HS-5 (cell line): ENCODE measurements around the gene DMRTC2.
A peak's percentile ranks its signal among the peaks of the same experiment; 100 is the strongest.

Experiments used
- DNase-seq: peaks from one replicate; pipeline ENCODE4 v3.0.0-alpha.2; 2012; ENCODE audit warnings: low read depth

The DMRTC2 gene

DNA sequence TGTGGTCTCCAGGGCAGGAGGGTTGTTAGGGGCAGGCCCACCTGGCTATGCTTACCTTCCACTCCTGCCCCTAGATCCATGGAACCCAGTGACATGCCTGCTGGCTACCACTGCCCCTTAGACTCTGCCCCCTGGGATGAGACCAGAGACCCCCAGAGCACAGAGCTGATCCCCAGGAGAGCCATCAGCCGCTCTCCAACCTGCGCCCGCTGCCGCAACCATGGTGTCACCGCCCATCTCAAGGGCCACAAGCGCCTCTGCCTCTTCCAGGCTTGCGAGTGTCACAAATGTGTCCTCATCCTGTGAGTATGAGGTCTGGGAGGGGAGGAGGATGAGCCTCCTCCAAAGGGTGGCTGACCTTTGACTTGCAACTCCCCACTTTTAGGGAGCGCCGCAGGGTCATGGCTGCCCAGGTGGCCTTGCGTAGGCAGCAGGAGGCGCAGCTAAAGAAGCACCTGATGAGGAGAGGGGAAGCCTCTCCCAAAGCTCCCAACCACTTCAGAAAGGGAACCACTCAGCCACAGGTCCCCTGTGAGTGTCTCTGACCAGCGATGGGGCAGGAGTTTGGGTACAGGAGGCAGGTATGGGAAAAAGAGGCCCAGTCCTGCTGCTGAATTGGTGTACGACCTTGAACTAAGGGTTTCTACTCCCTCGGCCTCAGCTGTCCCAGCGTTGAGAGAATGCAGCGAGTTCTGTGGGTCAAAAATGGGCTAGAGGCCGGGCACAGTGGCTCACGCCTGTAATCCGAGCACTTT lies 2.7 kb downstream of the DMRTC2 start:
- no peak for DNase-seq

DNA sequence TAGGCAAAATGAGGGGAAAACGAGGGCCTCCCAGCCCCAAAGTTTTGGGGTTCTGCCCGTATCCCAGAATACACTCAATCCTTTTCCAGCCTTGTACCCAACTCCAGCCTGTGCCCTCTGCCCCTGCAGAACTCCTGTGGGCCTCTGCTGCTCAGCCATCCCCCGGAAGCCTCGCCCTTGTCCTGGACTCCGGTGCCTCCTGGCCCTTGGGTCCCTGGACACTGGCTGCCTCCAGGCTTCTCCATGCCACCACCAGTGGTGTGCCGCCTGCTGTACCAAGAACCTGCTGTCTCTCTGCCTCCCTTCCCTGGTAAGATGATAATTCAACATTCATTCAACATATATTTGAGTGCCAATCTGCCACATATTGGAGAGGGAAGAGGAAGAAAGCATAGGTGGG lies 3.8 kb downstream of the DMRTC2 start:
- DNase-seq: no peak

DNA sequence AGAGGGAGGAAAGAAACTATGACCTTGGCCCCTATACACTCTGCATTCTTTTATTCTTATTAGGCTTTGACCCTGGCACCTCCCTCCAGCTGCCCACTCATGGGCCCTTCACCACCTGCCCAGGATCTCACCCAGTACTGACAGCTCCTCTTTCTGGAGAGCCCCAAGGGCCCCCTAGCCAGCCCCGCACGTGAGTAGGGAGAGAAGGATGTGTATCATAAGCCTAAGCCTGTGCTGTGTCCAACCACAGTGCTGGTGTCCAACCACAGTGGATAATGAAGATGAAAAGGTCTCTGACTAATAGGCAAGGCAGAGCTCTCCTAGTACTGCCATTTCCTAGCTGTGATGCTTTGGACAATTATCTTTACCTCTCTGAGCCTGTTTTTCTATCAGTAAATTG lies 4.2 kb downstream of the DMRTC2 start:
- DNase-seq: no peak

DNA sequence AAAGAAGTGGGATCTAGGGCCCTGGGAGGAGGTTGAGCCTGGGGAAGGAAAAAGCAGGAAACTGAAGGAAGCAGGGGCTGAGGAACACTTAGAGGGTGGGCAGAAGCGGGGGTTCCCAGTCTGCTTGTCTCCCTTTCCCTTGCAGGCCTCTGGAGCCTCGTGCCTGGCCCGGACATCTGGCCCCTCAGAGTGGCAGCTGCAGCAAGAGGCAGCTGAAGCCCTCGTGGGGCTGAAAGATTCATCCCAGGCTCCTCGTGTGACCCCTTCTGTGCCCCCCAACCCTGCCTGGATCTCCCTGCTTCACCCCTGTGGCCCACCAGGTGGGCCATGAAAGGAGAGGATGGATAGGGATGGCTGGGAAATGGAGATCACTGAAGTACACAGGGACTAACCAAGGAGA lies 5.5 kb downstream of the DMRTC2 start:
- no peak for DNase-seq

DNA sequence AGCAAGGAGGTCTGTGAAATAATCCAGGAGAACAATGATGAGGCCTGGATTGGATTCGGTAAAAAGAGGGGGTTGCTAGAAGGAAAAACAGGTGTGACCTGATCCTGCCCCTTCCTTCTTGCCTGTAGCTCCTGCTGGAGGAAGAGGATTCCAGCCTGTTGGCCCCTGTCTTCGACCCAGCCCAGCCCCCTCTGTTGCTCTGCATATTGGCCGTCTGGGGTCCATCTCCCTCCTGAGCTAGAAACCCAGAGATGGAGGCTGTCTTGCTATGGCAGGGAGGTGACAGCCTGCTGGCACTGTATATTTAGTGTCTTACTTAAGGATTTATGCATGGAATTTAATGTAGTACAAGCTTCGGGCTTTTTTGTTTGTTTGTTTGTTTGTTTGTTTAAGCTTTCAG lies 6.6 kb downstream of the DMRTC2 start:
- no peak for DNase-seq

DNA sequence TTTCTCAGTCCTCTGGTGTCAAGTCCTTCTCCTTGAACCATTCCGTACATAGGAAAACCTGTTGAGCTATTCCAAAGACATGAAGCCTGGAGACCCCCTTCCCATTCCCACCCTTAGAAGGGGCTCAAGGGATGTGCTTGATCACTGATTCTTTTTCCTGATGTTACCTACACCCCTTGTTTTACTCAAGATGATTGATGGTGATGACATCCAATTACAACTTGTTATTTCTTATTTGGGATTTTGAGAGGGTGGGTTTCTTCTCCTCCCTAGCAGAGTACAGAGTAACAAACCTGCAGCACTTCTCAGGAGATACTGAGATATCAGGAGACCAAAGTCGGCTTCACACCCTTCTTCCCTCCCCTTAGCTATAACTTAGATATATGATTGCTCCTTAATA lies 8.5 kb downstream of the DMRTC2 start:
- no peak for DNase-seq

DNA sequence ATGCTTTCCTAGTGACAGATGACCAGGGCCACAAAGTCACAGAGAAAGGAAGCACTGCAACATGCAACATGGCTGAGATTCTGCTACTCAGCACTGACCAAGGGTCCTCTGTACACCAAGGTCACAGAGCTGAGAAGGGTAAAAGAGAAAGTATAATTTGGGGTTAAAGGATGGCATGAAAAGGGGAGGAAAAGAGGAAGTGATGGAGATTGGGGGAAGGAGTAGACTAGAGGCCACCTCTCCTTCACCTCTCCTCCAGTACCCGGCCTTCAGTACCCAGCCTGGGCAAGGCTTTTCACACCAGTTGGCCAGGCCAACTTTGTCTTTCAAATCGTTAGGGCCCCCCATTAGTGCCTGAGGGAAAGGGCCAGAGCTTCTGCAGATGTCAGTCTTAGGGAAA lies 8.9 kb downstream of the DMRTC2 start:
- DNase-seq: no peak

DNA sequence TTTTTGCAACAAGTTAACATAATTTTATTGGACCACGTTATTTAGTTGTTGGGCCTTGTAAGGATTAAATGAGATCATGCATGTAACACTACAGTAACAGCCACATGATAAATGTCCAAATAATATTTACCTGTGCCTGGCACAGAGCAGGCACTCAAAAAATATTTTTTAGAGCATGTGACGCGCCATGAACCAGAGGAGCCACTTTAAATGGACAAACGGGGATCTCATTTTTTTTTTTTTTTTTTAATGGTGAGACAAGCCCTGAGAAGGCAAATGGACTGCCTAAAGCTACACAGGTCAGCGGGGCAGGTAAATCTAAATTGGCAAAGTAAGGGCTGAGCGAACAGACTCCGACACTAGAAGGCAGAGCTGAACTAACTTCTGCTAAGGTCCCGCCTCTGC lies 14.4 kb downstream of the DMRTC2 start:
- no peak for DNase-seq

DNA sequence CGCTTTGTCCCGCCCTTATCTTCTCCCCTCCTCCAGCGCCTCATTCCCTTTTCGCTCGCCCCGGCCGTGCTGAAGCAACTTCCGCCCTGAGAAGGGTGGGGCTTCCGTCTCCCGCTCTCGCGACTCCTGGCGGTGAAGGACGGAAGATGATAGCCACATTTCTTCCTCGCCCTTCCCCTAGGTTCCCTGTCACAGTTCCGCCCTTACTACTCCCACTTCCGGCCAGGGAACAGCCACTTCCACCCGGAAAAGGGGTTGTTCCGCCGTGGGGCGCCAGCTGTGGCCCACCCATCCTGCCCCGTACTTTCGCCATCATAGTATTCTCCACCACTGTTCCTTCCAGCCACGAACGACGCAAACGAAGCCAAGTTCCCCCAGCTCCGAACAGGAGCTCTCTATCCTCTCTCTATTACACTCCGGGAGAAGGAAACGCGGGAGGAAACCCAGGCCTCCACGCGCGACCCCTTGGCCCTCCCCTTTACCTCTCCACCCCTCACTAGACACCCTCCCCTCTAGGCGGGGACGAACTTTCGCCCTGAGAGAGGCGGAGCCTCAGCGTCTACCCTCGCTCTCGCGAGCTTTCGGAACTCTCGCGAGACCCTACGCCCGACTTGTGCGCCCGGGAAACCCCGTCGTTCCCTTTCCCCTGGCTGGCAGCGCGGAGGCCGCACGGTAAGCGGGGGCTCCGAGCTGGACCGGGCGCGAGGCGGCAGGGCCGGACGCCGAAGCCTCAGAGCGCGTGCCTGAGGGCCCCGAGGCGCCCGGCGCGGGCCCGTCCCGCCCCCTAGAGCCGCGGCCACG lies 15.0 kb downstream of the DMRTC2 start, which contains the start of gene RPS19:
Gene RPS19 (plus strand): TSS at position 638 of the 801 bp plus-strand sequence. CDS start 520 bp downstream, outside the sequence.
- DNase-seq: peak; percentile 96

DNA sequence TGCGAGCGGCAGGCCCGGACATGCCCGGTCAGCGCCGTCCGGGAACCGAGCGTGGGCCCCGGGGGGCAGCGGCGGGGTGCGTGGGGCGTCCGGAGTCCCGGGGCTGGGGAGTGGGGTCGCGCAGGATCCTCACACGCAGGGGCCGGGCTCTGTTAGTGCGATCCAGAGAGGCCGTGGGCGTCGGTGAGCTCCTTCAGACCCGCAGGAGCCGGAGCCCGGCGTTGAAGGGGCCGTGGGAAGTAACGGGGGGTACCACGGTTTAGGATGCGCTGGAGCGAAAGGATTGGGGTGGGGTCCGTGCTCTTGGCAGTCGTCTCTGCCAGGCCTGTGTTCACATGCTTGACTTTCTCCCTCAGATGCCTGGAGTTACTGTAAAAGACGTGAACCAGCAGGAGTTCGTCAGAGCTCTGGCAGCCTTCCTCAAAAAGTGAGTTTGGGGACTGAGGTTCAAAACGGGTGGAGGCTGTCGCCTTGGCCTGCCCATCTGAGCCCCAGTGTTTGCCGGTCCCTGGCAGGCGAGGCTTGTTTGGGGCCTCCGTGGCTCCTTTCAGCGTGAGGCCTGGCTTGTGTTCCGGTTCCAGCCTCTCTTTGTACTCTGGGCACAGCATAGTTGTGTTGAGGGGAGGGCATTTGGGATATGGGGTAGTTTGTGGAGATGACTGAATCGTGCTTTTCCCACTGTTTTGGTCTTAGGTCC lies 15.7 kb downstream of the DMRTC2 start:
- no peak for DNase-seq

DNA sequence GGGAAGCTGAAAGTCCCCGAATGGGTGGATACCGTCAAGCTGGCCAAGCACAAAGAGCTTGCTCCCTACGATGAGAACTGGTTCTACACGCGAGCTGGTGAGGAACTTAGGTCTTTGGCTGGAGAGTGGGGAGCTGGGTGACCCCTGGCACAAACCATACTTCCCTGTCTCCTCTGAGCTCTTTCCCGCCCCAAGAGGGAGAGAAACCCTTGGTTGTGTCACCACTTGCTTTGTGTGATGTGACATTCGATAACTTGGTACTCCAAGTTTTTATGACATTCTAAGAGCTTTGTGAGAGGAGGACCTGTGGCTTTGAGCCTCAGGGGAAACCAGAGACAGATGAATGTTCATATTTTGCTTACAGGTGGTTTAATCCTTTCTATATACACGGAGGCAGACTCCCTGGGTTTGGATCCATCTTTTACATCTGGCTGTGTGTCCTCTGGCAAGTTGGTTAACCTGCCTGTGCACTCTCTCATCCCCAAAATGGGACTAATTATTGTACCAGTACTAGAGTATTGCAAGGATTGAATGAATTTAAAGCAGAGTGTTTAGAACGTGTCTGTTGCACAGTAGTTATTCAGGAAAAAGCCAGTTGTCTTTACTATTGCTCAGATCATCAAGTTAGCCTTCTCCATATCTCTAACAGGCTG lies 16.4 kb downstream of the DMRTC2 start:
- no peak for DNase-seq

DNA sequence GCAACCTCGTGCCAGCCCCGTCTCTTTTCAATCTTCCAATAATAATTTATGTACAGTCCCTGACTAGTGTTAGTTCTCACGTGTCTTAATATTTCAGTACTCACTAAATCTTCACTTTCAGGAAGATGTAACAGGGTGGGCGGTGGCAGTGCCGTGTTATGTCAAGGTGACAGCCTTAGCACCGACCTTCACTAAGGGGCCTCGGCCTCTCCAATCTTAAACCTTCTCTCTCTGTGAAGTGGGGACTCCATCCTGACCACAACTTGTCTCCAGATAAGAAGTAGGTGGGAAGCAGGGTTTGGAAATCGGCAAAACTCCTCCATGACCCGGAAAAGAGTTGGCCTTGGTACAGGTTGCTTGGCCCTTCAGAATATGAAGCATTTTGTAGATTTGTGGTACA lies 17.0 kb downstream of the DMRTC2 start:
- DNase-seq: no peak

DNA sequence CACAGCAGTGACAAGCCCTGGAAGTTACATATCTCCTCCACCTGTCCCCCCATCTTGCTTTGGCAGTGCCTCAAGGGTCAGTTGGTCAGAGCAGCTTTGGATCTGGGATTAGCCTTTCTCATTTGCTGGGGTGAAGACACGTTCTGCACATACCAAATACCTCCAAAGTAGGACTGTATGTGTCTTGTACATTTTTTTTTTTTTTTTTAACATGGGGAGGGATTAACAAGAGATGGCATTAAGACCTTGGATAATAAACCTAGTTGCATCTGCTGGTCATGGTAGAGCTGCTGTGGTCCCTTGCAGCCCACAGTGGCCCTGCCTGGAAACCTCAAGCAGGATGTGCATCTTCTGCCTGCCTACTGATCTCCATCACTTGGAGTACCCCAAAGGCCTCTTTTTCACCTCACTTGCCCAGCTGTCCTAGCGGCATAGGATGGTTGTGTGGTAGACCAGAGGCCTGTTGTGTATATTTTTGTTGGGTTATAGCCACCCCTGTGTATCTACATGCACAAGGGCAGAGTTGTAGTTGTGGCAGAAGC lies 17.7 kb downstream of the DMRTC2 start:
- DNase-seq: no peak

DNA sequence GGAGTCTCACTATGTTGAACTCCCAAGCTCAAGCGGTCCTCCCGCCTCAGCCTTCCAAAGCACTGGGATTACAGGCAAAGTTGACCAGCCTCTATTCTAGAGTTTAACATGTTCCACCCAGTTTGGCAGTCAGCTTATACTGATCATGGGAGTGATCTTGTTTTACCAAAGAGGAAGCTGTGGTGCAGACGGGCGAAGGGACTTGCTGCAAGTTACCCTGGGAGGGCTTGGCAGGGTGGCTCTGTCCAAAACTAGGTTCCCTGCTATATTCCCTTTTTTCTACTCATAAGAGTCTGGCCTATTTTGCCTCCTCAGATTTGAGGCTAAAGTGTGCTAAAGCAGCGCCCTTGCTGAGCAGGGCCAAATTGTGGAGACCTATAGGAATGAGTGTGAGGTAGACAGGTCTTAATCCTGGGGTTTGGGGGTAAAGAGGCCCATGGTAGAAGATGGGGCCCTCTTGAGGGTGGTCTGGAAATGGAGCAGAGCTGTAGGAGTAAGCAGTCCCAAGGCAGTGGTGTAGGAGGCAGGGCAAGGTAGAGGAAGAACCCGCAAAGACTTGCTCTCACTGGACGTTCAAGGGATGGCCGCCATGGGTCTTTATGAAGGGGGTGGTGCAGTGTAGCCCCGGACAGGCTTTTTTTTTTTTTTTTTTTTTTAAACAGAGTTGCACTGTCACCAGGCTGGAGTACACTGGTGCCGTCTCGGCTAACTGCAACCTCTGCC lies 18.5 kb downstream of the DMRTC2 start:
- no peak for DNase-seq

DNA sequence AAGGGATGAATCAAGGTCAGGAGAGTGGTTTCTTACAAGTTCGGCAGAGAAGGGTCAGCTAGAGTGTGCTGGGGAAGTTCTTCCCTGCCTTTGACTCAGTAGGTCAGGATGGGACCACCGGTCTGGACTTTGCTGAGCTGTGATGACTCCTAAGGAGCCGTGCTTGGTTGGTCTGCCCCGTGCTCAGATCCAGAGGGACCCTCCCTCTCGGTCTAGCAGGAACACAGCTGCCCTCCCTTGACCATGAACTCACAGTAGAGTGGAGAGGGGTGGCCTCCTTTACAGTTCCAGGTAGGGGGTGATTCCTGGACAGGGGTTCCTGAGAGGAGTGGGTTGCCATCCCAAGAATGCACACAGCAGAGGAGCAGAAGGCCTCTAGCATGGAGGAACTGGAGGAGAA lies 19.5 kb downstream of the DMRTC2 start:
- DNase-seq: no peak

DNA sequence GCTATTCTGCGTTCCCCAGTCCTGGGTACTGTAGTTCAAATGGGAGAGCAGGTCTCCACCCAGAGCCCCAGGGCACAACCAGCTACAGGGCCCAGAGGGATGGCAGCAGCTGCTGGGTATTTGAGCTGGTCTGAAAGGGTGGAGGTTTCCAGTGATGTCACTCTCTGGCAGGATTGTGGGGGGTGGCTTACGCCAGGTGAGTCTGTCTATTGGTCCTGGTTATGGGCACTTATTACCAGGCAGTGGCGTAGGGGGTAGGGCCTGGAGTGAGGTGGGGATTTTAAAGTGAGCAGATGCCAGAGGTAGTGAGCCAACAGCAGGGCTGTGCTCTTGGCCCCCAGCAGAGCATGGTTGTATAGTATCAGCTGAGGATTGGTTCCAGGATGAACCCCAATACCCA lies 21.4 kb downstream of the DMRTC2 start:
- DNase-seq: no peak

DNA sequence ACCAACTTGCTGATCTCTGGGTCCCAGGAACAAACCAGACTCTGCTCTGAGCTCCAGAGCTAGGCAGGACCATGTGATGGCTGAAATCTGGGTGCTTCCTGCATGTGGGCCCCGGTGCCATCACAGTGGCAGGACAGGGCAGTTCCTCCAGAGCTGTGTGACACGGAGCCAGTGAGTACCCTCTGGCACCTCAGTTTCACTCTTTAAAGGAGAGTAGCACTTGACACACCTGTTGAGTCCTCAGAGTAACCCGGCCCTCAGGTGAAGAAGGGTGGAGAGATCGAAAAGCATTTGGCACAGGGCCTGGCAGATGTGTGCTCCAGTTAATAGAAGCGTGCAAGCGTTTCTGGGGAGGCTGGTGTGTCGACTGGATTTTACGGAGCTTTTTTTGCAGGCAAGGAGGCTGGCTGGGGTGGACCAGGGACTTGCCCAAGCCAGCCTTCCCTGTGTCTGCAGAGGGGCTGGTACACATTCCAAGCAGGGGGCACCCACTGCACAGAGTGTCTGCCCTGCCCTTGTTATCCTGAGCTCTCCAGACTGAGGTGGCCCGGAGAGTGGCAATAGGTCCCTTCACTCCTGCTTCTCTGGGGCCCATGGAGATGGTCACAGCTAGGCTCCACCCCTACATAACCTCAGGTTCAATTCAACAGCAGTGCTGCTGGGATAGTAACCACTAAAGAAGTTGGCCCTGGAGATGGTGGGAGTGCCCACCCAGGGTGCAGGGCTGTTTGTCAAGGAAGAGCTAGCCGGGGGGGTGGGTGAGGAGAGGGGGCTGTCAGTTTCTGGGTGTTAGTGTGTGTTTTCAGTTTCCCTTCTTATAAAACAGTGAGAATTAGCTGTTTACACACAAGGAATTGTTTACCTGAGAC lies 23.5 kb downstream of the DMRTC2 start:
- no peak for DNase-seq

DNA sequence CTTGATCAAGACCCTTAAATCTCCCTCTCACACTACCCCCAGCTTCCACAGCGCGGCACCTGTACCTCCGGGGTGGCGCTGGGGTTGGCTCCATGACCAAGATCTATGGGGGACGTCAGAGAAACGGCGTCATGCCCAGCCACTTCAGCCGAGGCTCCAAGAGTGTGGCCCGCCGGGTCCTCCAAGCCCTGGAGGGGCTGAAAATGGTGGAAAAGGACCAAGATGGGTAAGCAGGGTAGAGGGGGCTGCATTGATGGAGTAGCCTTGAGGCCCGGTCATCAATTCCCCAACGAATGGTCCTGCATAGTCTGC lies 24.1 kb downstream of the DMRTC2 start:
- DNase-seq: no peak

DNA sequence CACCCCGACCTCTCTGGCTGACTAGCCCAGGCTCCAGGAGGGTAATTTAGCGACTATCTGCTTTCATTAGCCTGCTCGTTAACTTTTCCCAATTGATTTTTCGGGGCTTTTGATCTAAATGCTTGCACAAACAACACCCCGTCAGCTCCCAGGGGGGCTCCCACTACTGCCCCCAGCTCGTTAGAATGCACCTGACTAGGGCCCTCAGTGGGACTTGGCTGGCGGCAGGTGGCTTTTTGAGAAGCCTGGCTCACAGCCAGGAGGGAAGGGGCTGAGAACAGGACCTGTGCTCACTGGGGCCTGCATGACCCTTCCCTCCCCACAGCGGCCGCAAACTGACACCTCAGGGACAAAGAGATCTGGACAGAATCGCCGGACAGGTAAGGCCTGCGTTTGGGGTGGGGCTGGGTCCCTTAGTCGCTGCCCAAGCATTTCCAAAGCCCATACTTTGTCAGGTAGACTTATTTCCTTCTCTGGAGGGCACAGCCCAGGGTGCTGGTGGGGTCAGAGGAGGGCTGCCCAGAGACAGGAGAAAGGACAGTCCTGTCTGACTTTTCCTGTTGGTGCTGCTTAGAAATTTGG lies 24.6 kb downstream of the DMRTC2 start:
- DNase-seq: no peak

DNA sequence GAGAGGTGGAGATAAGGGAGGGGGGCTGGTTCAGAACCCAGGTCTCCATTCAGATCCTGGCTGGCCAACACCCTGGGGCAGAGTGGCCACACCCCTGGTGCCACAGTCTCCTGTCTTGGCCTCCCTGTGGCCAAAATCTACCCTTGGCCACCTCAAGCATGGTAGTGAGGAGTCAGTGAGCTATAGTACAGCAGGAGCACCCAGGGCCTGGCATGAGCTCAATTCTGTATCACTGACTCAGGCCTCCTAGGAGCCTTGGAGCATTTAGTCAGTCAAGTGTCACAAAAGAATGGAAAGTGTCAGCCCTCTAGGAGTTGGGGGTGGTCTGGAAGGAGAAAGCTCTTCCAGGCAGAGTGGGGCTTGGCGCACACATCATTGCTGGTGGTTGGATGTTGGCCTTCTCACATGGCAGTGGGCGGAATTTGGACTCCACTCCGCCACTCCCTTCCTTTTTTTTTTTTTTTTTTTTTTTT lies 25.6 kb downstream of the DMRTC2 start:
- DNase-seq: no peak
